NOMO-1 treated with DMSO at 0.1 percent for 48 hours (cell line): Measurements from ENCODE around the gene THSD4.

ENCODE experiments used
- DNase-seq: peaks from one replicate; lab custom pipeline; 2025; ENCODE audit not compliant: unreplicated experiment; lab: John Stamatoyannopoulos, UW

Gene THSD4

DNA sequence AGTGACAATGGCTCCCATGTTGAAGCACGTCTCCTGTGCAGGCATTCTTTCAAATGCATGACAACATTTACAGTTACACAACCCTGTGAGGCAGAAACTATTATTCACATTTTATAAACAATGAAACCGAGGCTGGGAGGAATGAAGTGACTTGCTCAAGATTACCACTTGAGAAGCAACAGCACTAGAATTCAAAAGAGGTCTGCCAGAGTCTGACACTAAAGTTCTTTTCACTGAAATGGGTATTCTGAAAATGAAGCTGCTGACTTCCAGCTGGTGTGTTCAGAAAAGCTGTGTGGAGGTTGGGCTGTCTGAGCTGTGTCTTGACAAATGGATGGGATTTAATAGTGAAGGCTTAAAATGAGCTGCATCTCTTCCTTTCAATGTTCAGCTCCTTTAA lies 104.4 kb downstream of the THSD4 start:
- DNase-seq, result no peak

DNA sequence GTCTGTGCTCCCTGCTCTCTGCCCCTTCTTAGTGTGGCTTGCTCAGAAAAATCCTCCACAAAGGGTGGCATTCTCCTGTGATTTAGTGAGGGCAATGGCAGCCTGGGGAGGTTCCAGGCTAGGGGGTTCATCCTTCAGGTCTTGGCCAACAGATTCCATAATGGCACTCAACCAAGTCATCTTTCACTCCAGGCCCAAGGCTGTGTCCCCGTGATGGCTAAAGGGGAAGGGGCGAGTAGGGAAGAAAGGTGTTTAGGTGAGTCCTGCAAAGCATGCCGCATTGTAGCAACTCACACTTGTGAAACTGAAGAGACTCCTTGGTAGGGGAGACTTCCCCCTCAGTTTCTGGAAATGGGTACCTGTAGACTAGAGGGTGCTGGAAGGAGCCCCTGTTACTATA lies 105.6 kb downstream of the THSD4 start:
- no peak for DNase-seq

DNA sequence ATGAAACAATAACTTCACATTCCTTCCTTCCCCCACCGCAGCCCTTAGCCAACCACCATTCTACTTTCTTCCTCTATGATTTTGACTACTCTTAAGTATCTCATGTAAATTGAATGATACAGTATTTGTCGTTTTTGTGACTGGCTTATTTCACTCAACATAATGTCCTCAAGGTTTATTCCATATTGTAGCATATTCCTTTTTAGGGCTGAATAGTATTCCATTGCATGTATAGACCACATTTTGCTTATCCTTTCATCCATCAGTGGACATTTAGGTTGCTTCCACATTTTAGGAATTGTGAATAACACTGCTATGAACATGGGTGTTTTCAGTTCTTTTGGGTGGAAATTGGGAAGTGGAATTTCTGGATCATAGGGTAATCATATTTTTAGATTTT lies 106.1 kb downstream of the THSD4 start:
- no peak for DNase-seq

DNA sequence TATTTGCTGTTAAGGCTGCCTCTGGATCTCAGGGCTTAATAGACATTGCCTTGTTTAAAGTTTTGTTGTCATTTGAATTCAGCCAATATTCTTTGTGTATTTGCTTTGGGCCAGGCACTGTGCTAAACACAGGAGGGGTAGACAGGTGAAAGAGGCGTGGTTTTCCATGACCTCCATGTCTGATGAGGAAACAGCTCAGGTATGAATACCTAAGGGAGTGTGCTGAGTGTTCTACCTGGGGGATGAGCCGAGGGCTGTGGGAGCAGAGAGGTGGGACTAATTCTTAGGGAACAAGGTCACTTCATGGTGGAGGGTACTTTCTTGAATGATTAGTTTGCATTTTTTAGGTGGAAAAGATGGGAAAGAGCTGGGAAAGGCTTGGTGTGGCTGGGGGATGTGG lies 108.2 kb downstream of the THSD4 start:
- DNase-seq, result no peak

DNA sequence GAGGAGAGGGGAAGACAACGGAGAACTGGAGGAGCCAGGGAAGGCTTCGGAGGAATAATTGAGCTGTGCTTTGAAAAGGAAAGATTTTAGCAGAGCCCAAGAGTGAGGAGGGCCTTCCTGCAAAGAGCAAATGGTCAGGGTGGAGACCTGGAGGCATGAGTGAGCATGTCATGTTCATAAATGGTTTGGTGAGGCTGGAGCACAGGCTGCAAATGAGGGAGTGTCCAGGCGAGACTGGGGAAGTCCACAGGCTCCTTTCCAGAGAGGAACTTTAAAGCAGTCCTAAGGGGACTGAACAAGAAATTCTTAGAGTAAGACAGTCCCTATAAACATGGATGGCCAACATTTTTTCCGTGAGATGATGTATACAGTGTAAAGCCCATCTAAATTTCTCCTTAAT lies 108.8 kb downstream of the THSD4 start:
- DNase-seq, result no peak

DNA sequence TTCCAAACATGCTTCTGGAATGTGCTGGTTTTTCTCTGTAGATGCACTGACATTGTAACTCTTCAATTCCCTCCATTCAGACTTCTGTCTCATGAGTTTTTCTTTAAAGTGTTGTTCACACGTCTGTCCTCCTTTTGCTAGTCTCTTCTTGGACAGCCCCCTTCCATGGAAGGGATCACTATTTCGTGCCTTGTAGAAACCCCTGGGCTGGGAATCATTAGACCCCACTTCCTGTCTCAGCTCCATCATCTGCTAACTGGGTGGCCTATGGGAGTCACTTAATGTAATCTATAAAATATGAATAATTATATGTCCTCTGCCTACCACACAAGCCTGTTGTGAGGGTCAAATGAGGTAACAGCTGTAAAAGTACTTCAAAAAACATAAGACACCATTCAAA lies 110.6 kb downstream of the THSD4 start:
- DNase-seq, result no peak

DNA sequence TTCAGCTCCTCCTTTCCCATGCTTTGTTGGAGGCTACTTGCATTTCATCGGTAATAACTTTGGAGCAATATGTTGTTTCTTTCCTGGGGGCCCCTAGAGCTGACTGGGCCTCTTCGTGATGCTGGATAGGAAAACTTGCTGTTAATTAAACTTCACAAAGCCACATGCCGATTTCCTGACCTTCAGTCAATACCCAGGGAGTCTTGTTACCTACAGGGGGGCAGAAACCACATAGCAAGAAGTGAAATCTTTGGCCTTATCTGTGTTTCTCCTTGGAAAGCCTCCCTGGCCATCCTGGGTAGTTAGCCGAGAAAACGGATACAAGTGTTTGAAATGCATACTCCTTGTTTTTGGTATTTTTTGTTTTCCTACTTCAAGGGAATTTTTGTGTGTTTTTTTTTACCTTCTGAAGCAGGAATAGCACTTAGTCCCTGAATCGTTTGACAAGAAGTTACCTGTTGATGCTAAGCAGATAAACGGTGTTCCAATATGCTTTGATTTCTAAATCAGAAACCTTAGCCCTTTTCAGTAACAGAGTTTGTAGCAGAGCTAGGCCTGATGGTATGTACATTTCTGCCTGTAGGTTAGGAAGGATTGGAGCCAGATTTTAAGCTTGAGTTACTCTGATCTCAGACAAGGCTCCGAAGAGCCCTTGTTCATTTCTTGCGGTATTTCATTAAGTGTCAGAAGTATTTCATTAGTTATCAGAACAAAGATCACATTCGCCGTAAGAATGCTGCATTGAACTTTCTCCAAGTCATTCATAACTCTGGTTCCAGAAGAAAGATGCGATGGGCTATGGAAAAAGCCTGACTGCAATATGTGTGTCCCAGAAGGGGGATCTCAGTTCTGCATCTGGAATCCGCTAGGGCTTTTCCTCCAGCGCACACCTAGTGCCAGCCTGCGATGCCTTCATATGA lies 111.5 kb downstream of the THSD4 start:
- DNase-seq, result no peak

DNA sequence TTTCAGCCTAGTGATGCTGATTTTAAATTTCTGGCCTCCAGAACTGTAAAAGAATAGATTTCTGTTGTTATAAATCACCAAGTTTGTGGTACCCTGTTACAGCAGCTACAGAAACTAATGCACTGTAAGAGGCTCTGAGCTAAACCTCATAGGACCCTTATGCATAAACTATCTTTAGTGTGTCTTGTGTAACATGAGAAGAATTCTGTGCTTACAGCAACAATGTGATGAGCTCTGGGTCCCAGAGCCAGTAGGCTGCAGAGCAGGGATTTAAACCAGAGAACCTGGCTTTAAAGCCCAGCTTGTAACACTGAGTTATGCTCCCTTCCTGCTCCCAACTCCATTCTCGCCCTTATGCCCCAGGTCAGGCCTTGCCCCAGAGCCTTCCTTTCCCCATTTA lies 113.1 kb downstream of the THSD4 start:
- DNase-seq, result no peak

DNA sequence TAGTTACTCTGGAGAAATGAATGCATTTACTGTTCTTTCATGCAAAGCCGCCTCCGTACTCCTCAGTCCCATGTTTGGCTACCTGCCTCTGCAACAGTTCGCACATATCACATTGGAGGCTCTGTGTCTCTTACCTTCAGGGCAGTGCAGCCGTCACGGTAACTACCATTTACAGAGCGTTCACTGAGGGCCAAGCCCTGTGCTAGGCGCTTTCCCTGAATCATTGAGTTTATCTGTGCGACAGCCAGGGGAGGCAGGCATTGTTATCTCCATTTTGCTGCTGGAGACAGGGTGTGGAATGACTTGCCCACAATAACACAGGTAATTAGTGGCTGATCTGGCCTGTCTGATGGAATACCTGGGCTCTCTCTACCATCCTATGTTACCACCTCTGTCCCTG lies 115.0 kb downstream of the THSD4 start:
- DNase-seq, result no peak

DNA sequence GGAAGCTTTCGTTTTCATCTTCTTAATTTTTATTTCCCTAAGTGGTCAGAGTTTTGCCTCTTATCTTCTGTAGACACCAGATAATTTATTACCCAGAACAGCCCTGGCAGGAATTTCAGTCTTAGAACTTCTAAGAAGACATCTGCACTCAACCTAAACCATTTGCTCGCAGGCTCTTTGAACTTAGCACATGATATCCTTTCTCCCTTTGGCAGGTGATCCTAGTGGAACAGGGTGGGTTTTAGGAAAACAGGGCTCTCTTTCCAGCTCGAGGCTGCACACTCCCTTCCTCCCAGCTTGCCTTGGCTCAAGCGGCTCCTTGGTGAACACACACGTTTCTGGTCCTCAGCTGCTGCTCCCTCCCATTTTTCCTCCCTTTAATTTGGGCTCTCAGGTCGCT lies 116.5 kb downstream of the THSD4 start:
- no peak for DNase-seq

DNA sequence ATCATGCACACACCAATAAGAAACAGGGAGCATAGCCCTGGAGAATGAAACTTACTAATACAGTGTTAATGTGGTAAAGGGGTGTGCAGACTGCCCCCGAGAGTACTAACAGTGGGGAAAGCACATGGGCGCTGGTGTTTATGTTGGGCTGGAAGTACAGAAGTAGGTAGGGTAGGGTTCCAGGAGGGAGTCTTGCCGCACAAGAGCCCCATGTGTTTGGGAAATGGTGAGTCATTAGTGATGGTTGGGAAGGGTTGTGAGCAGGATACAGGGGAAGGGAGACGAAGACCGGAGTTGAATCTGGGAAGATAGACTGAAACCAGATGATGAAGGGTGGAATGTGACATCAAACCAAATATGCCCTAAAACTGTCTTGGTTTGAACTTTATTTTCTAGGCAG lies 117.1 kb downstream of the THSD4 start:
- DNase-seq, result no peak

DNA sequence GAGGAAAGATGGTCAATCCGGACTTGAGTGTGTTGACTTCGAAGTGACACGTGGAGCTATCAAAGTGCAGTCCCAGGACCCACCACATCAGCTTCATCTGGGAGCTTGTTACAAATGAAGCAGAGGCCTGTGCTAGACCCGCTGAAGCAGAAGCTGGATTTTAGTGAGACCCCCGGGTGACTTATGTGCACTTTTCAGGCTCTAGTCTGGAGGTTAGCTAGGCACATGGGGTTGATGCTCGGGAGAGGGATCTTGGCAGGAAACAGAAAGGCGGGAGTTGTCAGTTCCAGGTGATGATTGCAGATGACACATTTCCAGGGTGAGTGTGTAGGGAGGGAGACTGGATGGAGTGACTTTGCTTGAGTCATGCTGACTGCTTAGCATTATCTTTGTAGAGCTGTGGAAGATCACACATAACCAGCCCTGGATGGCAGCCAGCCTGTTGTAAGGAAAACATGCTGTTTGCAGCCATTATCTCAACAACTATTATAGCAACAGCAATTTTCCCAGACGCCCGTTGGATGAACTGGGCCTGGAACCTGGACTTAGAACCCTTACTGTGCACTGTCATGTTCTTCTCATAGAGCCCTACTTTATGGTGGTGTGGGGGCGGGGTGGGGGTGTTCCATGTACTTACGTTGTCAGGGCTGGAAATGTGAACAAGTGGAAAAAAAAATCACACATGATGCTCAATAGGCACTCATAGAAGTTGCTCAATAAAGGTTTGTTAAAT lies 122.4 kb downstream of the THSD4 start:
- no peak for DNase-seq

DNA sequence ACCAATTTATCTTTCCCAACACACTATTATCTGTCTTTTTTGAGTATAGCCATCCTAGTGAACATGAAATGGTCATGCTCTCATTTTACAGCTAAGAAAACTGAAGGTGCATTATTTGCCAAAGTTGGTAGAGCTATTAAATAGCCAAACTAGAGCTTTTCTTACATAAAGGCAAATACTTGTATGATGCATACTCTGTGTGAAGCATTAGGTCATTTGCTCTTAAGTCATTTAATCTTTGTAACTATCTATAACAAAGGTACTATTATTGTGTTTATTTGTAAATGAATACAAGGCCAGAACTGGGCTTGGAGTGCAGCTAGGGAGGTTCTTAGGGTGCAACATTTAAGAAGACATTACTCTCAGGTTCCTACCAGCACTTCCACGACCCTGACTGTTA lies 123.7 kb downstream of the THSD4 start:
- DNase-seq, result no peak

DNA sequence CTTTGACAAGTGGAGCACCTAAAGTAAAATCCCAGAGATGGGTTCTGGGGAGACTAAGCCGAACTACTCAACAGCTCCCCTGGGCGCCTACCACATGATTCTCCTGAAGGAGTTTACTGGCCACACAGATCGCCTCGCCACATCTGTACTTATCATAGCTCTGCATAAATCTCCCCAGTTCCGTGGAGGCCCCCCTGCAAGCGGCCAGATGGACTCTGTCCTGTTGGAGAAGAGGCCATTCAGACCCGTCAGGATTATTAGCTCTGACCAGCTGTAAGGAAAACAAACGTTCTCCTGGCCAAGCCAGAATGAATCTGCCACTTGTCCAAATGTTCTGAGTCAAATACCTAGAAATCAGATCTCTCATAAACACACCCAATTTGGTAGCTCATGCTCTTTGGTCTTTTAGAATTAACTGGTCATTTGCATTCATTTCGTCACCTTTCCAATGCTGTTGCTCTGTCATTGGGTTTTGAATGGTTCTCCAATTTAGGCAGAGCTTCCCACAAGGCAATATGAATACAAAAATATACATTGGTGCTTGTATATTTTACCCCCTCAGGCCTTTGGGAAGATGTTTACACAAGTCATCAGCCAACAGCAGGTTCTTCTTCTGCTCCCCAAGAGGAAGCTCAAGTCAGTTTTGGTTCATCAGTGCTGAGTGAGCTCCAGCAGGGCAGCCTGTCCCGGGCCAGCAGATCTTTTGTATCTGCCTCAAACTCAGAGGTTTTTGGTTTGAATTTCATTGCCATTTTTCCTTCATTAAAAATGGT lies 124.5 kb downstream of the THSD4 start:
- no peak for DNase-seq

DNA sequence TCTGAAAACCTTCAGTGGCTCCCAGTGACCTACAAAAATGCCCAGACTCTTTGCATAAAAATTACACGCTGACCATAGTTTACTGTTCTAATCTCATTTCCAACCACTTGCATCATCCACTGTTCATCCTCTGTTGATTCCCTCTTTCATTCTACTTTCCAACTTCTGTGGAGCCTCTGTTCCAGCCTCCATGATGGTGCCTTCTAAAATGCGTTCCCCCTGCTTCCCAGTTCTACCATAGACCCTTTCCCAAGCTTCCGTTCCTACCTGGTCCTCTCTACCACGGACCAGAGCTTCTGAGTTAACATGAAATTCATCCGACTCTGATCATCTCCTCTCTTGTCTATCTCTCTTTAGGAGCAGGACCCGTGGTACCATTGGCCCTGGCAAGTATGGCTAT lies 127.0 kb downstream of the THSD4 start:
- no peak for DNase-seq

DNA sequence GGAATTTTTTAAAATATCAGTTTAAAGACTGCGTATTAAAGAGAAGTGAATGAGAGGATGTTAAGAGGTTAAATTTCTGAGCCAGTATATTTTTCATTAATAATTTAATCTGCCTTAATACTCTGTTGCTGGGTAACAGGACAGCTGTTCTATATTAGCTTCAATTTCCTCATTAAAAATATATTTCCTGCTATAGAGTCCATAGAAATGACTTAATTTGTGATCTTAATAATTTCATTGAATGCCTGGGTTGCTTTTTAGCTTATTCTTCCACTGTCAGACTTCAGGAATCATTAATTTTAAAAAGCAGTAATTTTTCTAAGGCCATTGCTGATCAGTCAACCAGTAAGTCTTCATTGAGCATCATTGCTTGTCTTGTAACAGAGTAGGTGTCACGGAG lies 129.0 kb downstream of the THSD4 start:
- no peak for DNase-seq

DNA sequence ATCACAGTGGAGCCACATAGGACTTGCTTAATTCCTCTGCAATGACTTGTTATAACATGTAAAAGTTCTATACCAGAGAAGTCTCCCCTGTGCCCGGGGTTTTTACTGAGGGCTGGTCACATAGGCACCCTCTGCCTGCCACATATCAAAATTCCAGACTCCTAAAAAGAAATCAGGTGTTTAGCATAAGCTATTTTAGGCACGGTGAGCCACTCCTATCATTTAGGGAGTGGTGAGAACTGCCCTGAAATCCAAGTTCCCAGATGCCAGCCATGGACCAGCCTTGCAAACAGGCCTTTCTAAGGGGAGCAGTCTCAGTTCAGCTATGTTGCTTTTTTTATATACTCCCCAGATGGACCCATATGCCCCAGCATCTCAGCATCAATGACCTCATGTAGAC lies 130.3 kb downstream of the THSD4 start:
- DNase-seq, result no peak

DNA sequence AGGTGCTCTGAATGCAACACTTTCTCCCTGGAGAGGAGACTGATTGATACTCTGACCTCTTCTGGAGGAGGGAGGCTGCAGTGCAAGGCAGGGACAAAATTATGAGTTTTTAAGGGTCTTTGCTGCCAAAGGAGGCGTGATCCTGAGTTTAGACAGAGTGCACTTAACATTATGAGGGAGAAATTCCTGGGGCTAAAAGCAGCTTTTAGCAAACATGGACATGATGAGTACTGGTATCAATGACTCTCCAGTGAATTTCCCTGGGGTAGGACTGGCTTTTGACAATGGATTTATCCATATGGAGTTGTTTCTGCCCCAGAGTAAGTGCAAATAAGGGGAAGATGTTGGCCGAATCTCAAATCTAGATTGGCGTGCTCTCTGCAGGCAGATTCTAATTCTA lies 133.1 kb downstream of the THSD4 start:
- no peak for DNase-seq

DNA sequence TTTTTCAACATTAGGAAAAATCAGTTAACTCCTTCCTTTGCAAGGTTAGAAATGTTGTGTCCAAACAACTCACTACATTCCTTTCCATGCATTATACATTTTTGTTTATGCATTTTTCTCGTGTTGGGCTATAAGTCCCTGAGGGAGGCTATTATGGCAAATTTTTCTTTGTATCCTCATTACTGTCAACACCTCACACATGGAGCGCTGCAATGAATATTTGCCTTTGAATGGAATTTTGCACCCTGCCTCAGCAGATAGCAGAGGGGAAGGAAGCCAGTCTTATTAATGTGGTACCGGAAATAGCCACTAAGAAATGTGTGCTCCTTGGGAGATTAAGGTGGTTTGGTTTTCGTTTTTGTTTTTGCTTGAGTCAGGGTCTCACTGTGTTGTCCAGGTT lies 134.7 kb downstream of the THSD4 start:
- no peak for DNase-seq

DNA sequence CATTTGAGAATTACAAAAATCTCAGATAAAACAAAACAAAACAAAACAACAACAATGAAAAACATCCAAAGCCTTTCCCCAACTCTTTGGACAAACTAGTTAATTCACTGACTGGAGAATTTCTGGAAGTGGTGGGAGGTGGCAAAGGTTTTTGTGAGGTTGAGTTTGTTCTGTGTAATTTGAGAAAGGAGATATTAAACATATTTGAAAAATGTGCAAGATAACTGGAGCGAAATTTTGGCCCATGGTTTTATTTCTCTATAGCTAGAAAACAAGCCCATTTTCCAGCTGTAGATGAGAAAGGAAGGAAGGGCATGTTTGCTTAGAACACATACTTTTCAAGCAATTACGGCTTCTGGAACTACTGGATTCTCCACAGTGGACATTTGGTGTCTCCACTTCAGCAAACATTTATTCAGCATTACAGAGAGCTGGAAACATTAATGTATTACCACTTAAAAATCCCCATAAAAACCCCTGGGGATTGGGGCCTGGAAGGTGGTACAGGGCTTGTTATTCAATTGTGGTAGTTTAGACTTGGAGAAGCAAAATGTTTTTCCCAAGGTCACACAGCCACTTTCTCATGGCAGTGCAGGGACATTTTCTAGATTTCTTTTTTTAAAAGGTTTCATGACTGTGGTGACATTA lies 135.8 kb downstream of the THSD4 start:
- no peak for DNase-seq

DNA sequence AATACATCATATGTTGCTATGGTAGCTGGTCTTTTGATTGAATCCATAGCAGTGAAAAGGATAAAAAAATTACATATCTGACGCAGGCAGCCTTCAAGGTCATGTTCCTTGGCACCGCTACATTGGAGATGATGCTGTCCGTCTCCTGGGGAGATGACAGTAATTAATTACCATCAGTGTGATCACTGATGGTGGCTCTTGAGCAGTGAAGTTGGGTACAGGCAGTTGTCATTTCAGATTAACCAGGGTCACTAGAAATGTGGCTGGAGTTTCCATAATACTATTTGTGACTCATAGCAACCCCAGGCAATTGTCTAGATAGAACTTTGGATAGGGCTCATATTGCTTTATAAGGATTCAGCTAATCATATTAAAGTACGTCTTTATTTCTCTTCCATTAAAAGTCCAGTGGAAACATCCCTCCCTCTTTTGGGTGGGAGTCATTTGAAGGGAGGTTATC lies 136.3 kb downstream of the THSD4 start:
- DNase-seq, result no peak
